H9 (cell line): ENCODE results near the gene PDE2A. TPM values are rescaled to one million over a fixed set of nuclear protein-coding genes. Genes with fewer than 3 reads are reported as not detected.

Experiments
- DNase-seq: peaks from one replicate; pipeline ENCODE4 v3.0.0-alpha.2; 2017
- H2AFZ ChIP-seq: one replicate; pipeline ENCODE4 v1.6.1; 2013; ENCODE audit warnings: mild to moderate bottlenecking, low read length, control low read depth, moderate library complexity
- H2AK5ac ChIP-seq: 2 replicates; pipeline ENCODE4 v1.6.1; 2013; ENCODE audit warnings: low read length, control low read depth, mixed read lengths; ENCODE audit not compliant: insufficient read length
- H2BK120ac ChIP-seq: one replicate; pipeline ENCODE4 v1.6.1; 2013; ENCODE audit warnings: low read depth, mild to moderate bottlenecking, low read length, control low read depth, inconsistent platforms; ENCODE audit not compliant: poor library complexity, severe bottlenecking
- H2BK12ac ChIP-seq: 2 replicates; pipeline ENCODE4 v1.6.1; 2013; ENCODE audit warnings: low read length, control low read depth, mixed read lengths, low read depth; ENCODE audit not compliant: insufficient read length
- H2BK15ac ChIP-seq: 2 replicates; pipeline ENCODE4 v1.6.1; 2013; ENCODE audit warnings: low read depth, low read length, control low read depth
- H2BK20ac ChIP-seq: one replicate; pipeline ENCODE4 v1.6.1; 2013; ENCODE audit warnings: low read depth, mild to moderate bottlenecking, low read length, control low read depth, inconsistent platforms; ENCODE audit not compliant: poor library complexity, severe bottlenecking
- H2BK5ac ChIP-seq: 2 replicates; pipeline ENCODE4 v1.6.1; 2013; ENCODE audit warnings: low read length, control low read depth, mixed read lengths; ENCODE audit not compliant: insufficient read length
- H3K14ac ChIP-seq: 2 replicates; pipeline ENCODE4 v1.6.1; 2013; ENCODE audit warnings: low read length, control low read depth; ENCODE audit not compliant: insufficient read depth
- H3K18ac ChIP-seq: 2 replicates; pipeline ENCODE4 v1.6.1; 2013; ENCODE audit warnings: low read depth, mild to moderate bottlenecking, mixed read lengths, low read length, control low read depth; ENCODE audit not compliant: insufficient read length
- H3K23ac ChIP-seq: 2 replicates; pipeline ENCODE4 v1.6.1; 2013; ENCODE audit warnings: low read length, control low read depth, mixed read lengths, low read depth; ENCODE audit not compliant: insufficient read length
- H3K23me2 ChIP-seq: 2 replicates; pipeline ENCODE4 v1.6.1; 2013; ENCODE audit warnings: low read depth, mild to moderate bottlenecking, mixed read lengths, low read length, control low read depth; ENCODE audit not compliant: insufficient read length, poor library complexity, severe bottlenecking
- H3K27ac ChIP-seq: 2 replicates; pipeline ENCODE4 v1.5.1; 2013; ENCODE audit warnings: low read length, control low read depth, mixed read lengths, low read depth; ENCODE audit not compliant: insufficient read length
- H3K27me3 ChIP-seq: 2 replicates; pipeline ENCODE4 v1.6.1; 2013; ENCODE audit warnings: low read length, control low read depth, inconsistent platforms; ENCODE audit not compliant: insufficient read depth
- H3K4ac ChIP-seq: 2 replicates; pipeline ENCODE4 v1.6.1; 2013; ENCODE audit warnings: low read depth, mild to moderate bottlenecking, control low read depth, inconsistent platforms, low read length, moderate library complexity
- H3K4me1 ChIP-seq: 2 replicates; pipeline ENCODE4 v1.6.1; 2013; ENCODE audit warnings: low read length, control low read depth, inconsistent platforms; ENCODE audit not compliant: insufficient read depth
- H3K4me2 ChIP-seq: 2 replicates; pipeline ENCODE4 v1.6.1; 2013; ENCODE audit warnings: low read length, control low read depth, mixed read lengths; ENCODE audit not compliant: insufficient read length, insufficient read depth
- H3K56ac ChIP-seq: 2 replicates; pipeline ENCODE4 v1.6.1; 2013; ENCODE audit warnings: low read depth, mild to moderate bottlenecking, mixed read lengths, low read length, control low read depth; ENCODE audit not compliant: insufficient read length
- H3K79me1 ChIP-seq: 2 replicates; pipeline ENCODE4 v1.6.1; 2013; ENCODE audit warnings: low read depth, mild to moderate bottlenecking, moderate library complexity, low read length, control low read depth, inconsistent platforms; ENCODE audit not compliant: insufficient read depth, poor library complexity, severe bottlenecking
- H3K79me2 ChIP-seq: 2 replicates; pipeline ENCODE4 v1.6.1; 2013; ENCODE audit warnings: low read length, control low read depth, inconsistent platforms; ENCODE audit not compliant: insufficient read depth
- H3K9ac ChIP-seq: 2 replicates; pipeline ENCODE4 v1.6.1; 2013; ENCODE audit warnings: low read length, control low read depth, mixed read lengths; ENCODE audit not compliant: insufficient read length; ENCODE audit errors: extremely low read depth
- H3K9me3 ChIP-seq: one replicate; pipeline ENCODE4 v1.6.1; 2013; ENCODE audit warnings: low read depth, low read length, inconsistent platforms; ENCODE audit not compliant: control insufficient read depth
- H3T11ph ChIP-seq: one replicate; pipeline ENCODE4 v1.6.1; 2013; ENCODE audit warnings: mild to moderate bottlenecking, low read length, control low read depth, inconsistent platforms
- H4K20me1 ChIP-seq: one replicate; pipeline ENCODE4 v1.6.1; 2013; ENCODE audit not compliant: control insufficient read depth, insufficient read length, insufficient read depth
- H4K5ac ChIP-seq: 2 replicates; pipeline ENCODE4 v1.6.1; 2013; ENCODE audit warnings: low read depth, mild to moderate bottlenecking, mixed read lengths, low read length, control low read depth; ENCODE audit not compliant: insufficient read length
- H4K8ac ChIP-seq: replicated peaks from 2 replicates; pipeline ENCODE4 v1.6.1; 2013; ENCODE audit warnings: low read length, control low read depth, mixed read lengths, low read depth; ENCODE audit not compliant: insufficient read length
- H4K91ac ChIP-seq: 2 replicates; pipeline ENCODE4 v1.6.1; 2013; ENCODE audit warnings: low read depth, mild to moderate bottlenecking, moderate library complexity, mixed read lengths, low read length, control low read depth; ENCODE audit not compliant: insufficient read length
- H3K27ac Mint-ChIP-seq, 3 experiments: 2 replicates in 2 of 3; 3 replicates in 1 of 3; pipeline ENCODE4 v1.8.0; 2020 to 2021; ENCODE audit warnings: mixed read lengths in 3 of 3, mild to moderate bottlenecking in 1 of 3, moderate library complexity in 1 of 3
- H3K27me3 Mint-ChIP-seq: 2 replicates; pipeline ENCODE4 v1.8.0; 2021; ENCODE audit warnings: low read depth, mild to moderate bottlenecking, moderate library complexity, mixed read lengths
- H3K36me3 Mint-ChIP-seq, 3 experiments: 2 replicates in 2 of 3; 3 replicates in 1 of 3; pipeline ENCODE4 v1.8.0; 2020 to 2021; ENCODE audit warnings: low read depth in 3 of 3, mixed read lengths in 3 of 3; ENCODE audit not compliant: insufficient read depth in 1 of 3
- H3K4me1 Mint-ChIP-seq, 2 experiments: 2 replicates each; pipeline ENCODE4 v1.8.0; 2020; ENCODE audit warnings: mixed read lengths in 2 of 2
- H3K4me3 Mint-ChIP-seq, 2 experiments: 2 replicates in 1 of 2; 3 replicates in 1 of 2; pipeline ENCODE4 v1.8.0; 2020 to 2021; ENCODE audit warnings: mild to moderate bottlenecking in 2 of 2, mixed read lengths in 2 of 2, moderate library complexity in 1 of 2
- H3K9me3 Mint-ChIP-seq, 2 experiments: 2 replicates in 1 of 2; 3 replicates in 1 of 2; pipeline ENCODE4 v1.8.0; 2020; ENCODE audit warnings: mild to moderate bottlenecking in 2 of 2, mixed read lengths in 2 of 2, moderate library complexity in 1 of 2
- CTCF ChIP-seq: fragments of 200-600 bp; sonication (generic); conservative IDR thresholded peaks from 3 replicates; pipeline ENCODE4 v1.8.0; 2021; ENCODE audit warnings: antibody characterized with exemption, mild to moderate bottlenecking
- WGBS: extraction: QIAGEN DNeasy Blood & Tissue Kit; methylation state at CpG from one replicate; pipeline ENCODE4 v1.1.7; 2013; ENCODE audit warnings: missing lambda C conversion rate, low lambda C conversion rate, mixed read lengths; ENCODE audit not compliant: insufficient read length; ENCODE audit errors: extremely low coverage; 5-methylcytosine and 5-hydroxymethylcytosine counted together
- total RNA-seq: library from RNA; stranded (reverse); gene quantifications from 2 replicates; pipeline ENCODE4 v1.2.1, GENCODE V29; 2021

The PDE2A gene
- total RNA-seq, 1 experiment from 2014 or later: 3.4 TPM

- H3K4me1 Mint-ChIP-seq: peaks cover 4 to 15% of the 10 kb centered on the region in 2 experiments; a peak in 3 of 4 replicates
- H2AK5ac ChIP-seq: no peak overlapping the region
- no peaks in the 10 kb centered on the region for H3K36me3 Mint-ChIP-seq
- DNase-seq: no peak
- H3K27ac ChIP-seq: no peak overlapping the region
- H3K18ac ChIP-seq: no peak overlapping the region
- H2BK120ac ChIP-seq: no peak overlapping the region
- H3K79me2 ChIP-seq: no peaks in the 10 kb centered on the region
- H2BK20ac ChIP-seq: no peak overlapping the region
- no peak overlapping the region for H2AFZ ChIP-seq
- no peak overlapping the region for H3K27ac Mint-ChIP-seq
- no peak for TF ChIP-seq CTCF
- H2BK15ac ChIP-seq: no peak overlapping the region
- H4K91ac ChIP-seq: no peak overlapping the region
- H3K23me2 ChIP-seq: no peaks in the 10 kb centered on the region
- no peak overlapping the region for H4K5ac ChIP-seq
- no peak overlapping the region for H3K4me3 Mint-ChIP-seq
- no peak overlapping the region for H3K4ac ChIP-seq
- no peaks in the 10 kb centered on the region for H3K79me1 ChIP-seq
- H3K4me1 ChIP-seq: no peaks in the 10 kb centered on the region
- H2BK5ac ChIP-seq: no peak overlapping the region
- no peaks in the 10 kb centered on the region for H4K20me1 ChIP-seq
- H3K27me3 Mint-ChIP-seq: peaks cover 33% of the 10 kb centered on the region
- no peak overlapping the region for H3T11ph ChIP-seq
- no CpG with 5 or more reads among the region's 14 CpGs for WGBS
- no peak overlapping the region for H3K56ac ChIP-seq
- no peak overlapping the region for H4K8ac ChIP-seq
- H2BK12ac ChIP-seq: no peak overlapping the region
- H3K14ac ChIP-seq: no peak overlapping the region
- H3K9ac ChIP-seq: no peak overlapping the region
- no peak overlapping the region for H3K4me2 ChIP-seq
- no peaks in the 10 kb centered on the region for H3K9me3 ChIP-seq
- H3K23ac ChIP-seq: no peak overlapping the region
- no peaks in the 10 kb centered on the region for H3K27me3 ChIP-seq
- H3K9me3 Mint-ChIP-seq: no peaks in the 10 kb centered on the region
Measured at GRCh38 chr11:72577271-72577721, 96.9 kb downstream of the PDE2A start.
